ENCODE data around the gene LONP2.
"Not testable (repeated sequence)": the region's sequence is repeated elsewhere in the genome, so short reads cannot be mapped to it uniquely, and the experiment has no call there.

The LONP2 gene

DNA sequence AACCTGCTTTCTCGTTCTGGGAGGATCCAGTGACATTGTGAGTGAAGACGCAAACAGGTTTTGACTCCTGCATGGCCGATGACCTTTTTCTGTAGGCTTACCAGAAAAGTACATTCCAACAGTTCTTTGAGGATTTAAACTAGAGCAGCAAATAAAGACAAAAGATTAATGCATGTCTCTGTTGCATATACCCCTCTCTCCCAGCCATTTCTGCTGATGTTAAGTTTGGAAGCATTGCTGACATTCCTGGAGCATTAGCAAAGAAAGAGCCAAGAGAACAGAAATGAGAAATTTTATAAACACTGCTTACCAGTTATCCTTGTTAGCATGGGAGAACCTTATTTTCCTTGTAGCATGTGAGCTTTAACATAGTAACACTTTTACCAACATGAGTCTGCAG is 91.9 kb downstream of the LONP2 start:
- DNase-seq (ENCODE audit: low spot score) = peak; percentile 57

DNA sequence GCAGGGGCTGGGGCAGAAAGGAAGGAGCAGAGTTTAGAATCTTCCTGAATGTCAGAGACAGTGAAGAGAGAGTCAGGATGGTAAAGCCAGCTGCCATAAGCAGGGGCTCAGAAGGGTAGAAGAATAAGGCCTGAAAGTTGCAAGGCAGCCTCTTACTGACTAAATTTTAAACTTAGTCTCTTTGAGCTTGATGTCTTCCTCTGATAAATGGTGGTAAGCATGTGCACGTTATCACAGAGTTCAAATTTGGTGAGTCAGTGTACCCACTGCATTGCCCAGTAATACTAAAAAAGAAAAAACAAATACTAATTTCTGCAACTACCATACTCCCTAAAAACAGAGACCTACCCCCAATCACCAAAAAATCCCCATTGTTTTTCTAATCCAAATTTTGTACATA is 96.0 kb downstream of the LONP2 start:
- no peak for DNase-seq (ENCODE audit: low spot score)

DNA sequence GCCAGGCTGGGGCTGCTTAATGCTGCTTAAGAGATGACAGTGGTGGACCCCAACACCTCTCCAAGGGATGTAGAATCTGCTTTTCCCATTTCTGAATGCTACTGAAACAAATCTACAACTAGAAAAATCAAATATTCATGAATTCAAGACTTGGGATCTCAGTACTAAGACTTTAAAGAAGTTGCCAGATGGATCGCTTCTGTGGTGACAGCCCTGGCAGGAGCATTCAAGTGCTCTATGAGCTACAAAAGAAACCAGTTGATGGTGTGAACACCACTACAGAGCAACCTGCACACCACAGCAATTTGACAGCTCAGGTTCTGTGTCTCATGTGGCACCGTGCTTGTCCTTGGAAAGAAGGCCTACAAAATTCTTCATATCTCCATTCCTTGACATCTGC is 98.5 kb downstream of the LONP2 start:
- DNase-seq (ENCODE audit: low spot score) = no peak

DNA sequence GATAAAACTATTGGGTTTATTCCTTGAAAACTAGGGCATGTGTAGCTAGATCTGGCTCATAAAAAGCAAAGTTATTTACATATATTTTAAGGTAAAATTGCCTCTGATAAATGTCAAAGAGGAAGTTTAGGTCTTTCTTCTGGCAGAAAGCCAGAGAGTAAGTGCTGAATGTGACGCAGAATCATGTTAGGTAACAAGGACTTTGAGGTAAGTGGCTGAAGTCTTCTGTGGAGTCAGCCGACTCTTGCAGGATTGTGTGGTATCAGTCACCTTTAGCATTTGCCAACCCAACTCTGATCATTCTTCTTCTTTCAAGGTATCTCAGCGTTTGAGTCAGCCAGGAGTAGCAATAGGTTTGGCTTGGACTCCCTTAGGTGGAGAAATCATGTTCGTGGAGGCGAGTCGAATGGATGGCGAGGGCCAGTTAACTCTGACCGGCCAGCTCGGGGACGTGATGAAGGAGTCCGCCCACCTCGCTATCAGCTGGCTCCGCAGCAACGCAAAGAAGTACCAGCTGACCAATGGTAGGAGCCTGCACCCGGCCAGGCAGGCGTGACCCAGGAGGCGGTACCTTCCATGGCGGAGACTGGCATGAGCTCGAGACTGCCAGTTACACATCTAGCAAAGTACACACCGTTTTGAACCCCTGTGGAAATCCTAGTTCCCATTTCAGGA is 103.2 kb downstream of the LONP2 start:
- DNase-seq (ENCODE audit: low spot score) = no peak

DNA sequence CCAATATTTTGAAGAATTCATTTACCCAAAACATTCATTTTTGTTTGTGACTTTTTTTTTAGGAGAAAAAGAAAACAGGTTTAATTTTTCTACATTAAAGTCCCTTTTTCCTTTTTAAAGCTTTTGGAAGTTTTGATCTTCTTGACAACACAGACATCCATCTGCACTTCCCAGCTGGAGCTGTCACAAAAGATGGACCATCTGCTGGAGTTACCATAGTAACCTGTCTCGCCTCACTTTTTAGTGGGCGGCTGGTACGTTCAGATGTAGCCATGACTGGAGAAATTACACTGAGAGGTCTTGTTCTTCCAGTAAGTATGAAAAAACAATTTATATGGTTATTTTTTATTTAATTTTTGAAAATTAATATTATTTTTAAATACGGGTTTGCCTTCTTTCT is 103.9 kb downstream of the LONP2 start:
- no peak for DNase-seq (ENCODE audit: low spot score)

DNA sequence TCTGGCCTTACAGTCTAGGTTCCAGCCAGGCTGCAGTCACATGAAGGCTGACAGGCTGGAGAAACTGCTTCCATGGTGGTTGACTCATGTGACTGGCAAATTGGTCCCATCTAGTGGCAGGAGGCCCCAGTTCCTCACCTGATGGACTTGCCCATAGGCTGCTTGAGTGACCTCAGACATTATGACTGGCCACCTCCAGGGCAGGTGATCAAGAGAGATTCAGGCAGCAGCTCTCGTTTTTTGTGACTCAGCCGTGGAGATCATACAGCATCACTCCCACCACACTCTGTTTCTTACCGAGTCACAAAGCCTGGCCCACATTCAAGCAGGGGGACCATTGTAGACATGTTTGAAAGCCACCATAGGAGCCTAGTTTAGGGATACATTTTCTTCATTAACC is 106.6 kb downstream of the LONP2 start:
- no peak for DNase-seq (ENCODE audit: low spot score)

DNA sequence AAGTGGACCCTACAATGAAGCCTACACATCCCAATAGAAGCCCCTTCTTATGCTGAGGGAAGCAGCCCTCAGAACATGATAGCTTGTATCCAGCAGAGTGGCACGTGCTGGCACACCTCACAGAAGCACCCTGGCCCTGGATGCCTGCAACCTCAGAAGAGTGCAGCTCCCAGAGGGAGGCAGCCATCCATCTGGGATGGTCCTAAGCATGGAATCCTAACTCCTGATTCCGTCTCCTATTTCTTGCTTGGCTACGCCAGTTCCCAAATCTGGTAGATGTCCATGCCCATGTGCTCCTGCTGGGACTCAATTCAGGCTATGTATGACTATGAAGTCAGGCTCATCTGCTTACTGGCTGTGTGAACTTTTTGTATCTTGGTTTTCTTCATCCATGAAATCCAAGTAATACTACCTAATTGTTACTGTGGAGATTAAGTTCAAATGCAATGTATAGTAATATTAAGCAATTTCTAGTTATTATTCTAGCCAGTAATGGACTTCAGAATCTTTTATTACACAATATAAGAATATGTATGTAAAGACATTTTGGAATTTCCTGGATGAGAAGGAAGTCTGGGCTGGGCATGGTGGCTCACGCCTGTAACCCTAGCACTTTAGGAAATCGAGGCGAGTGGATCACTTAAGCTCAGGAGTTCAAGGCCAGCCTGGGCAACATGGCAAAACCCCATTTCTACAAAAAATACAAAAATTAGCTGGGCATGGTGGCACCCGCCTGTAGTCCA is 108.7 kb downstream of the LONP2 start:
- no peak for DNase-seq (ENCODE audit: low spot score)

DNA sequence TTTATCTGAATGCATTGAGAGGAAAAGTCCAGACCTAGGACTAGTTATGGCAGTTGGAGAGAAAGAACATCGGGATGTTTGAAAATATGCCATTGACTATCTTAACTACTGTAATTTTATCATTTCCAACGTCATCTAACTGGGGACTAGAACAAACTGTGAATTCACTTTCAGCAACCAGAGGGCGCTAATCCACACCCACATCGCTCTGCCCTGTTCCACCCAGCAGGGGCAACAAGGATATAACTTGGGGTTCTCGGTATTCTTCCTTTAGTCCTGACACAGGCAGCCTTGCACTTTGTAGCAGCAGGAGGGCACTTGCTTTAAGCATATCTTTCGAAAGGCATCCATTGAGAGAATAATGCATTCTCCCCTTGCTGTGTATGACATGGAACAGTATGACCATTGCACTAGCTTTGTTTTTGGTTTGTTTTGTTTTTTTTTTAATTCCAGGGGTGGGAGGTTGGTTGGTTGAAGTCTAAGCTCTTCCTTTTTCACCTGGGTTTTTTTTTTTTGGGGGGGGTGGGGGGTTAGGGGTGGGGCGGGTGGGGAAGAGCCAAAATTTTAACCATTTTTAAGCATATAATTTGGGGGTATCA is 109.6 kb downstream of the LONP2 start:
- DNase-seq (ENCODE audit: low spot score) = peak; percentile 83

DNA sequence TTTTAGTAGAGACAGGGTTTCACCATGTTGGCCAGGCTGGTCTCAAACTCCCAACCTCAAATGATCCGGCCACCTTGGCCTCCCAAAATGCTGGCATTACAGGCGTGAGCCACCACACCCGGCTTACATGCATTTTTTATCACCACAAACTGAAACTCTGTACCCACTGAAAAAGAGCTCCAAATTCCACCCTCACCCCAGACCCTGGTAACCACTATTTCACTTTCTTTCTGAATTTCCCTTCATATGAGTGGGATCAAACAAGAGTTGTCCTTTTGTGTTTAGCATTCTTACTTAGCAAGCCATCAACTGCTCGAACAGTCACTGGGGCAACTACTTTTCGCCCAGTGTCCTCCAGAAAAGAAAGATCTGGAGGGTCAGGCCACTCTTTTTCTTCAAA is 110.3 kb downstream of the LONP2 start:
- not testable (repeated sequence) for DNase-seq (ENCODE audit: low spot score)

DNA sequence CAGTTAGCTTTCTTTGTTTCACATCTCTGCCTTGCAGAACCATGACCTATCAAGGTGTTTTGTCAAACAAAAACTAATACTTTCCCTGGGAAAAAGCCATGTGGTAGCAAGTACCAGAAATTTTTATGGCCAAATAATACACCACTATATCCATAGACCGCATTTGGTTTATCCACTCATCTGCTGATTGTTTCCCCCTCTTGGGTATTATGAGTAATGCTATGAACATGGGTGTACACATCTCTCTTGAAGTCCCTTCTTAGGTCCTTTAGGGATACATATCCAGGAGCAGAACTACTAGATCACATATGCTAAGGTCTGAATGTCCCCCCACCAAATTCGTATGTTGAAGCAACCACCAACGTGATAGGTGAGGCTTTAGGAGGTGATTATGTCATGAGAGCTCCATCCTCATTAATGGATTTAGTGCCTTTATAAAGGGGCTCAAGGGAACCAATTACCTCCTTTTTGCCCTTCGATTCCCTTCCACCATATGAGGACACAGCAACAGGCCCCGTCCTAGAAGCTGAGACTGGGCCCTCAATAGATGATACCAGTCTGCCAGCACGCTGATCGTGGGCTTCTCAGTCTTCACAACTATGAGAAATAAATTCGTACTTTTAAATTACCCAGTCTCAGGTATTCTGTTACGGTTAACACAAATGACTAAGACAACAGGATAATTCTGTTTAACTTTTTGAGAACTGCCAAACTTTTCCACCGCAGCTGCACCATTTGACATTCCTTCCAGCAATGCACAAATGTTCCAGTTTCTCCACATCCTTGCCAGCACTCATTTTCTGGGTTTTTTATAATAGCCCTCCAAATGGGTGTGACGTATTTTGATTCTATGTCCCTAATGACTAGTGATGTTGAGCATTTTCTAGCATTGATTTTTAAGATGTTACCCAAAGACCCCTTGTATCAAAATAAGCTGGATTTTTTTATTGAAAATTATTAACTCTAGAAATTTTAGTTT is 111.1 kb downstream of the LONP2 start:
- no peak for DNase-seq (ENCODE audit: low spot score)

DNA sequence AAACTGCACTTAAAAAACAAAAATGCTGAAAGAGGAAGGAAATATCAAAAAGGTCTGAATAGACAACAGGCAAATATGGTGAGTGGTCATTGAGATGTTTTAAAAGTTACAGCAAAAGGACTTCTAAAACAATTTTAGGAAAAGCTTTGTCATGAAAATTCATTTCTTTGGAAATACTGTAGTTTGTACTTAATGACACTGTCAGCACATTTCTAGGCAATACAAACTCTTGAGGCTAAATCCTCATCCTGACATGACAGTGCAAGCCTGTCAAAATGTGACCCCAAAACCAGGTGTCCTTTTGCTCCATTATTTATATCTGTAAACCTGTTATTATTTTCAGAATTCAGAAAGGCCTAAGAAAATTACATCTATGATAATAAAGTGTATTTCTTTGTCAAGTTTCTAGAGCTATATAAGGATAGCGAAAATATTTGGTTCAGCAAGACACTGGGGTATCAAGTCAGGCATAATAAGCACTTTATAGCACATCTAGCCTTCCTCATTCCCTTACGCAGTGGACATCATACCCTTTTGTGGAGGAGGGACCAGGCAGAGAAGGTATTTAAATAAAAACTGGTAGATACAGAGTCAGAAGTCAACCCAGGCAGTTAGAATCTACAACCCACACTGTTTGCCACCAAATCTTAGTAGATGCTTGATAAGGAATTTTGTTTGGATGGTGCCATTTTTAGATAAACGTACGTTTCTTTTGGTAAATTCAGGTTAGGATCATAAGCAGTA is 112.7 kb downstream of the LONP2 start:
- DNase-seq (ENCODE audit: low spot score) = no peak

DNA sequence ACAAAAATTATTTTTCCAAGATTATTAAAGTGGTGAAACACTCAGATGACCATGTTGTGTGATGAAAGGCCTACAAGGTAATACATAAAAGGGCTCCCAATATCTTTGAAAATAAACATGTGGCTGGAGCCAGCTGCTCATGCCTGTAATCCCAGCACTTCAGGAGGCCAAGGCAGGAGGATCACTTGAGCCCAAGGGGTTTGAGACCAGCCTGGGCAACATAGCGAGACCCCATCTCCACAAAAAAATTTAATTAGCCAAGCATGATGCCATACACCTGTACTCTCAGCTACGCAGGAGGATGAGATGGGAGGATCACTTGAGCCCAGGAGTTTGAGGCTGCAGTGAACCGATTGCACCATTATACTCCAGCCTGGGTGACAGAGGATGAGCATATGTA is 114.3 kb downstream of the LONP2 start:
- no peak for DNase-seq (ENCODE audit: low spot score)

DNA sequence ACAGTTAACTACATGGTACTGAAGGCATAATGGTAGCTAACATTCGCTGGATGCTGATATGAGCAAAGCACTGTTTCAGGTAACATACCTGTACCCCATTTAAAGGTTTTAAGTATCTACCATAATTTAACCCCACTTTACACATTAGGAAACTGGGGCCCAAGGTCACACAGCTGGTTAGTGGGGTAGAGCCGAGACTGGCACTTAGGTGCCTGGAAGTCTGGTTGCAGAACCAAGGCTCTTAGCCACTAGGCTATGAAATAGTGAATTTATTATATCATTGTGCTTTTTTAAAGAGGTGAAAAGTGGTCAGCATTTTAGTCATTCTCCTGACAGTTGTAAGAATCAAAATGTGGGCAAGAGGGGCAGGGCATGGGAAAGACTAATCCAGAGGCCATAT is 115.9 kb downstream of the LONP2 start:
- DNase-seq (ENCODE audit: low spot score) = no peak

DNA sequence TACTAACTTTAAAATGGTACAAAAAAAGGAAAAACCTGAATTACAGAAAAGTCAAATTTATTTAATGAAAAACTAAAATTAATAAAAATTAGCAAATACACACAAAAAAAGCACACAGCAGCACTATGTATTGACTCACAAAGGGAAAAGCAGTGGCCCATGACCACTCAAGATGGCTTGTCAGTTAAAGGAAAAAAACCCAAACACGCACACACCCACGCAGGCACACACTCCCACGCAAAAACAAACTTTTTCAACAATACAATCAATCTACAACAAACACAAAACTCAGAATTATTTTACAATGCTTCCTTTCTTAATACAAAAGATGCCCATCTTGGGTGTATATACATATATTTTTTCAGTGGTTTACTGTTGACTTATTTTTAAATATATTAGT is 116.9 kb downstream of the LONP2 start:
- DNase-seq (ENCODE audit: low spot score) = no peak

DNA sequence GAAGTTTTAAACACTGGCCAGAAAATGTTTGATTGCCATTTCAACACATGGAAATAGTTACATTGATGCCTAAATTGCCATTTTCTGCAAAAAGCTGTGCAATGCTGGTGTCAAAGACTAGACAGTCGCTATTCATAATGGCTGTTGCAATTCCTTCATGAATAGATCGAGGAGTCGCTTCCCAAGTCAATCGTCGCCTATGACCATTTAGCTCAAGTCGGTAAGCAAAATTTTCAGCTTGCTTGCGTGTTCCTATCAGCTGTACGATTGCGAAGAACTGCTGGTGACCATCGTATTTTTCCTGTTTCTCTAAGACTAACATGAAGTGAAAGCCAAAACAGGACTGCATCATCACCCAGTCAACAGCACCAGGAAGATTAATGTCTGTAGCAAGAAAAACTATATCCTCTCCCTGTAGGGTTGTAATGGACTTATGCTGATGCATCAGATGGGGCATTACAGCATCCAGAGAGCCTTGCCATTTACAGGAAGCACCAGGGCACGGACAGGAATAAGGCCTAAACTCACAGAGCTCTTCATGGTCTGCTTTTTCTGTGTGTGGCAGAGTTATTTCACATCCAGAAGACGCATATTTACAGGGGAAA is 117.5 kb downstream of the LONP2 start:
- DNase-seq (ENCODE audit: low spot score) = no peak

DNA sequence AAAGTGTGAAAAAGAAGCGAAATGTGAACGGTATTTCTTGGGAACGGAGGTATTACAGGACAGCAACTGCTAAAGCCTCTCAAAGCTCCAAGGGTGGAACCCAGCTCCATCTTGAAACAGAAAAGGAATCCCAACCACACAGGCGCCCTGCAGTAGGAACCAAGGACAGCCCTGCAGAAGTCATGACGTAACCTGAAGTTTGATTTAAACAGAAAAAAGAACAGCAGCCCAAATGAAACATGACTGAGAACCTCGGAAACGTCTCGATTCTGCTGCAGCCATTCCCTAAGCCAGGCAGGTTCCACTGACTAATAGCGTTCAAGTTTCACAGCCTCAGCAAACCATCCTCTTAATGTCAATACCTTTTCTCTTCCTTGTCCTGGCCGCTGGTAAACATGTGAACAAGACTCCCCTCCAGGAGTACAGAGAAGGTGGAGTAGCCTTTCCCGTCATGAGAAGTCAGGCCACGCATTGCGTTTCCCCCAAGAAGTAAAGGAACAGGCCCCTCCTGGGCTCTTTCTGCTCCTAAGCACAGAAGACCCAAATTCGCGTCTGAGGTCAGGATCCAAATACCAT is 121.0 kb downstream of the LONP2 start:
- no peak for DNase-seq (ENCODE audit: low spot score)

DNA sequence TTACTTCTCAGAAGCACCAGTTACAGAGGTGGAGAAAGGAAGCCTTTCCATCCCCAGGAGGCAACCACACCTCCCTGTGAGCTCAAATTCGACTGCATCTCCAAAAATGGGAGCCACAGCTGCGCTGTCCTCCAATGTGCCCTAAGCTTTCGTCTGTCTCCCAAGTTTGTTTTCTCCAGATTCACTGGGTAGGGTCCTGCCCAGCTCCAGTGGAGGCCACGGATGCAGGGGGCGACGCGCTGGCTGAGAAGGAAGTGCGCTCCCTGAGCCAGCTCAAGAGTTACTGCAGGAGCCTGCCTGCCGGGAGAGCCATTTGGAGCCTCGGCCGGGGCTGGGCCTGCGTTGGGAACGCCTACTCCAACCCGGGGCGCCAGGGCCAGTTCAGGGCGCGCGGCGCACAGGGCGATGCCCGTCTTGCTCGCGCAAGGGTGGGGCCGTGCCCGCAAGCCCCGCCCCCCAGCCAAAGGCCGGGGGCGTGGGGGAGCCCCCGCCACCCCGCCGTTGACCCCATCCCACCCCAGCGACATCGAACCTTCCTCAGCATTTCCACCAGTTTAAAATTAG is 121.6 kb downstream of the LONP2 start:
- DNase-seq (ENCODE audit: low spot score) = peak; percentile 94

DNA sequence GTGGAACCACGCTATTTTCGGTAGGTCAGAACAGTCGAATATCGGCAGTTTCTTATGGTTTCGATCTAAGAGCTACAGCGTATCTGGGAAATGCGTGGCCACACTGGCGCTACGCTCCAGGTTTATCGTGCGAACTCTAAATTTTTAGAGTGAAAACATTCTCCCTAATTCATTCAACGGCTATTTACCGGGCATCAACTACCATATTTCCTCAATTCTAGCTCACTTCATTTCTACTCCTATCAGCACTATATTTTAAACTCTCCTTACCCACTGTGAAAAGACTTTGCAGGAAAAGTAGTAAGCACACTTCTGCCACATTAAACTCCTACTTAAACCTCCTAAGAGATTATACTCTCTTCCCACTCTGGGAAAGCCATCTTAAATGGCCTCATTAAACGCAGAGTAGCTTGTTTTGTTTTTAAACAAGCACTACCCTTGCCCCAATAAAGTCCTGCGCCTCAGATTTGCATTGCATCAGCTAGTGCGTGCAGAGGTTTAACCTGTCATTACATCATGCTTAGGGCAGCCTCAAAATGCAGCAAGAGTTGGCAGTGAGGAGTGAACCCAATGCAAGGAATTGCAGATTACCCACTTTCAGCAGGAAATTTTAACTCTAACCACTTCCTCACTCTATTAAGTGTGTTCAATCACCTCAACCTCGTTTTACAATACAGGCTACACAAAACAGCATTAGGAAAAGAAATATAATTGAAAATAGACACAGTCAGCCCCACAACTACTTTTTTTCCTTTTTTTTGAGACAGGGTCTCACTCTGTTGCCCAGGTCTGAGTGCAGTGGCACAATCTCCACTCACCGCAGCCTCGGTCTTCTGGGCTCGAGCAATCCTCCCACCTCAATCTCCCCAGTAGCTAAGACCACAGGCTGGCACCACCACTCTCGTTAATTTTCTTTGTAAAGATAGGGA is 122.3 kb downstream of the LONP2 start:
- peak; percentile 68 for DNase-seq (ENCODE audit: low spot score)

DNA sequence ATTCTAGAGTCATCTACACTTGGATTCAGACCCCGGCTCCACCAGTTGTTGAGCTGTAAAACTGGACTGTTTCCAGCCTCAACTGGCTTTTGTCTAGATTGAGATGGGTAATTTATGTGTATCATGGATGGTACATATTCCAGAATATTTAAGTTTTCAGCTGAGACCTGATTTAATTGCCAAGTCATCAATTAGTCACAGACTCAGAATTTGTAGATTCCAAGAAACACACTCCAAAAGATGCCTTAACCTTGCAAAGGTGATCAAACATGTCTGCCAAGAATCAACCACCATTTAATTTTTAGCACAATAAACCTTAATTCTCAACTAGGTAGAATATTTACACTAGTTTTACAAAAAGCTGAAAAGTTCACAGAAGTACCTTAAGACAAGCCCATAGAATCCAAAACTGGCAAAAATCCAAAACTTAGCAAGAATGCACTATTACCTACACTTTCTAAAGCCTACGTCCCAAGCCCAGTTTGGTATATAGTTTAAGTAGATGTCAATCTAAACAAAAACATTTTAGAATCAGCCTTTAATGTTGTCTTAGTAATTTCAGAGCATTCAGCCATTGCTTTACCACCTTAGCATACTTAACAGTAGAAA is 123.4 kb downstream of the LONP2 start:
- no peak for DNase-seq (ENCODE audit: low spot score)

Data from GM03348 (cell line).